Body of pancreas (tissue), 4 donors: ENCODE data around the gene MACF1. TPM values are rescaled to one million over a fixed set of nuclear protein-coding genes. Genes with fewer than 3 reads are reported as not detected.

Experiments
- ATAC-seq: fragments of 150-250 bp; one replicate; pipeline ENCODE4 v1.9.1; 2016
- DNase-seq, 4 donors: peaks; one replicate each; pipeline ENCODE4 v3.0.0-alpha.2; 2019
- H3K27ac ChIP-seq, 4 donors: fragments of 200-600 bp; sonication (generic); 1 replicate in 3 of 4; 2 replicates in 1 of 4; pipeline versions ENCODE4 v1.5.1 to v1.6.1; 2016 to 2019; ENCODE audit warnings: mild to moderate bottlenecking in 1 of 4, mixed read lengths in 1 of 4, moderate library complexity in 1 of 4
- H3K27me3 ChIP-seq, 2 donors: fragments of 200-600 bp; sonication (generic); one replicate each; pipeline ENCODE4 v1.6.0; 2016; ENCODE audit warnings: mild to moderate bottlenecking in 1 of 2
- H3K36me3 ChIP-seq, 2 donors: fragments of 200-600 bp; sonication (generic); replicated peaks in 1 of 2; 2 replicates each; pipeline ENCODE4 v1.5.1; 2016; ENCODE audit warnings: low read depth in 2 of 2; ENCODE audit not compliant: insufficient read depth in 1 of 2
- H3K4me1 ChIP-seq: fragments of 200-600 bp; sonication (generic); one replicate; pipeline ENCODE4 v1.6.0; 2016
- H3K4me3 ChIP-seq, 2 donors: fragments of 200-600 bp; sonication (generic); 1 replicate in 1 of 2; 2 replicates in 1 of 2; pipeline ENCODE4 v1.5.1; 2016 to 2019
- H3K9me3 ChIP-seq, 3 donors: fragments of 200-600 bp; sonication (generic); 1 replicate in 2 of 3; 2 replicates in 1 of 3; pipeline ENCODE4 v1.5.1; 2016
- POLR2A ChIP-seq, 3 donors: fragments of 450-650 bp; IDR thresholded peaks; one replicate each; pipeline ENCODE4 v1.6.1; 2016; ENCODE audit warnings: antibody characterized with exemption in 3 of 3, mild to moderate bottlenecking in 2 of 3
- WGBS, 2 donors: methylation state at CpG; one replicate each; pipeline ENCODE4 v1.1.5; 2017; 5-methylcytosine and 5-hydroxymethylcytosine counted together
- intact Hi-C: fragments of 100-400 bp; cut with DNase I; formaldehyde crosslinking; loops from one replicate; pipeline ENCODE4 v1.15.1; 2023
- total RNA-seq, 2 donors: library from RNA; depleted of rRNA; stranded (reverse); fragments of >200 nt; gene quantifications; one replicate each; pipeline ENCODE4 v1.1.0, GENCODE V29; 2016
- TF ChIP-seq, protein P1 (sequence below), 7 experiments: fragments of 450-650 bp in 4 of 7; fragments of 200-600 bp in 3 of 7; sonication (generic) in 3 of 7; IDR thresholded peaks; one replicate each; pipeline ENCODE4 v1.5.1; 2016 to 2019; ENCODE audit warnings: antibody characterized with exemption in 7 of 7

Gene MACF1
- total RNA-seq, 2 donors from 2014 or later = 144 to 190 TPM

DNA sequence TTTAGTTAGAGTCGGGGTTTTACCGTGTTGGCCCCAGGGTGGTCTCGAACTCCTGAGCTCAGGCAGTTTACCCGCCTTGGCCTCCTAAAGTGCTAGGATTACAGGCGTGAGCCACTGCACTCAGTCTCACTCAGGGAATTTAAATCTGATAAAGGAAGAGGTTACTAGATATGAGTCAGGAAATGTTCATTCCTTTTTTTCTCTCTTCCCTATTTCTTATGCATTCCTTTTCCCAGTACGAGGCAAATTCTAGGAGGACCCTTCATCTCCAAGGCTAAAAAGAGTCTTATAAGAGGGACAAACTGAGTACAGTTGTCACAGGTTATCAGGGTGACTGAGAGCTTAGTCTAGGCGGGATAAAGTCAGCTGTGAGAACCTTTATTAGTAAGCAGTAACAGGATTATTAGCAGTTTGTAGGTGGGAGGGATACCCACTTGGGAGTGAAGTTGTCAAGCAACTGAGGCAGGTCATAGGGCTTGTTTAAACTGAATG is 9.1 kb downstream of the MACF1 start:
- peaks cover 35% of the 10 kb centered on the region for H3K4me1 ChIP-seq
- 69 to 72% methylated on average over 7 of the region's 7 CpGs for WGBS, 2 donors
- H3K27ac ChIP-seq = peak overlapping the region; percentile 34 to 77 (median 61)
- TF ChIP-seq, protein P1, sequence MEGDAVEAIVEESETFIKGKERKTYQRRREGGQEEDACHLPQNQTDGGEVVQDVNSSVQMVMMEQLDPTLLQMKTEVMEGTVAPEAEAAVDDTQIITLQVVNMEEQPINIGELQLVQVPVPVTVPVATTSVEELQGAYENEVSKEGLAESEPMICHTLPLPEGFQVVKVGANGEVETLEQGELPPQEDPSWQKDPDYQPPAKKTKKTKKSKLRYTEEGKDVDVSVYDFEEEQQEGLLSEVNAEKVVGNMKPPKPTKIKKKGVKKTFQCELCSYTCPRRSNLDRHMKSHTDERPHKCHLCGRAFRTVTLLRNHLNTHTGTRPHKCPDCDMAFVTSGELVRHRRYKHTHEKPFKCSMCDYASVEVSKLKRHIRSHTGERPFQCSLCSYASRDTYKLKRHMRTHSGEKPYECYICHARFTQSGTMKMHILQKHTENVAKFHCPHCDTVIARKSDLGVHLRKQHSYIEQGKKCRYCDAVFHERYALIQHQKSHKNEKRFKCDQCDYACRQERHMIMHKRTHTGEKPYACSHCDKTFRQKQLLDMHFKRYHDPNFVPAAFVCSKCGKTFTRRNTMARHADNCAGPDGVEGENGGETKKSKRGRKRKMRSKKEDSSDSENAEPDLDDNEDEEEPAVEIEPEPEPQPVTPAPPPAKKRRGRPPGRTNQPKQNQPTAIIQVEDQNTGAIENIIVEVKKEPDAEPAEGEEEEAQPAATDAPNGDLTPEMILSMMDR (IDR thresholded peaks at IDR 0.05) = no peak
- no peak for TF ChIP-seq POLR2A (IDR thresholded peaks at IDR 0.05)
- H3K9me3 ChIP-seq = no peaks in the 10 kb centered on the region
- no peaks in the 10 kb centered on the region for H3K27me3 ChIP-seq
- H3K4me3 ChIP-seq = no peak overlapping the region
- DNase-seq (no peak), ATAC-seq (no peak)
- intact Hi-C loops = no loop called here
- H3K36me3 ChIP-seq = no peaks in the 10 kb centered on the region

GRCh38 chr1:39214021-39214713 is 9.7 kb downstream of the MACF1 start:
- TF ChIP-seq, protein P1 (IDR thresholded peaks at IDR 0.05) = no peak
- no peak for TF ChIP-seq POLR2A (IDR thresholded peaks at IDR 0.05)
- DNase-seq = peak in 2 of 4 donors; percentile 19 to 31
- Histone ChIP-seq H3K9me3 (no peaks in the 10 kb centered on the region), H3K4me1 (peaks cover 35% of the 10 kb centered on the region), H3K36me3 (no peaks in the 10 kb centered on the region), H3K4me3 (no peak overlapping the region), H3K27ac (peak overlapping the region; percentile 34 to 77 (median 61)), H3K27me3 (no peaks in the 10 kb centered on the region)
- peak; percentile 68 for ATAC-seq
- intact Hi-C loops = no loop called here
- WGBS, 2 donors = 11 to 15% methylated on average over 6 to 7 of the region's 7 CpGs

DNA sequence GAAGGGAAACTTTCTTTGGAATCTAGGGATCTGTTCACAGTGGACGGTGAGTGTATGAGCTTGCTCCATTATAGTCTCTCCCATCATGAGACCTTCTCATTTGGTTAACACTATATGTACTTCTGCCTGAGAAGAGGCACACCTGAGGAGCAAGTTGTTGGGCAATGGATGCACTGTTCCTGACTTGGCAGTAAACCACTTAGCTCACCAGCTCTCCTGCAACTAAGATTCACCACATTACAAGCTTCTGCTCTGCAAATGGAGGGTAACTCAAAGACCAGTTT is 10.2 kb downstream of the MACF1 start:
- no peaks in the 10 kb centered on the region for H3K36me3 ChIP-seq
- whole genome bisulfite sequencing, 2 donors = 17 to 23% methylated on average over 1 of the region's 1 CpG
- no peak overlapping the region for H3K4me3 ChIP-seq
- intact Hi-C loops = no loop called here
- ATAC-seq = peak; percentile 27
- H3K9me3 ChIP-seq = no peaks in the 10 kb centered on the region
- peaks cover 35% of the 10 kb centered on the region for H3K4me1 ChIP-seq
- peak overlapping the region; percentile 34 to 77 (median 61) for H3K27ac ChIP-seq
- peak in 1 of 4 donors; percentile 21 for DNase-seq
- H3K27me3 ChIP-seq = no peaks in the 10 kb centered on the region
- TF ChIP-seq POLR2A (IDR thresholded peaks at IDR 0.05) = no peak
- TF ChIP-seq, protein P1 (IDR thresholded peaks at IDR 0.05) = no peak

GRCh38 chr1:39214998-39215873 is 10.7 kb downstream of the MACF1 start:
- Histone ChIP-seq H3K27ac (peak overlapping the region in 3 of 4 donors; percentile 3 to 77 (median 71)), H3K9me3 (no peaks in the 10 kb centered on the region), H3K27me3 (no peaks in the 10 kb centered on the region), H3K4me3 (no peak overlapping the region), H3K36me3 (no peaks in the 10 kb centered on the region), H3K4me1 (peaks cover 35% of the 10 kb centered on the region)
- TF ChIP-seq, protein P1 (IDR thresholded peaks at IDR 0.05) = no peak
- no peak for TF ChIP-seq POLR2A (IDR thresholded peaks at IDR 0.05)
- intact Hi-C loops = no loop called here
- peak in 1 of 4 donors; percentile 28 for DNase-seq
- ATAC-seq = peak; percentile 5
- 81 to 90% methylated on average over 11 of the region's 11 CpGs for WGBS, 2 donors
